B cell (primary cell): ENCODE measurements around the gene ICE2.
A peak's percentile ranks its signal among the peaks of the same experiment; 100 is the strongest.

ENCODE experiments used
- EZH2 ChIP-seq: IDR thresholded peaks from 2 replicates; pipeline ENCODE4 v1.6.1; 2012; ENCODE audit warnings: borderline replicate concordance, low read depth, mild to moderate bottlenecking, moderate library complexity, low read length; ENCODE audit not compliant: insufficient read depth, poor library complexity, severe bottlenecking
- TF ChIP-seq, protein P1 (sequence below): fragments of 200-600 bp; IDR thresholded peaks from one replicate; pipeline ENCODE4 v1.8.0; 2022; ENCODE audit warnings: antibody characterized with exemption, mild to moderate bottlenecking

DNA sequence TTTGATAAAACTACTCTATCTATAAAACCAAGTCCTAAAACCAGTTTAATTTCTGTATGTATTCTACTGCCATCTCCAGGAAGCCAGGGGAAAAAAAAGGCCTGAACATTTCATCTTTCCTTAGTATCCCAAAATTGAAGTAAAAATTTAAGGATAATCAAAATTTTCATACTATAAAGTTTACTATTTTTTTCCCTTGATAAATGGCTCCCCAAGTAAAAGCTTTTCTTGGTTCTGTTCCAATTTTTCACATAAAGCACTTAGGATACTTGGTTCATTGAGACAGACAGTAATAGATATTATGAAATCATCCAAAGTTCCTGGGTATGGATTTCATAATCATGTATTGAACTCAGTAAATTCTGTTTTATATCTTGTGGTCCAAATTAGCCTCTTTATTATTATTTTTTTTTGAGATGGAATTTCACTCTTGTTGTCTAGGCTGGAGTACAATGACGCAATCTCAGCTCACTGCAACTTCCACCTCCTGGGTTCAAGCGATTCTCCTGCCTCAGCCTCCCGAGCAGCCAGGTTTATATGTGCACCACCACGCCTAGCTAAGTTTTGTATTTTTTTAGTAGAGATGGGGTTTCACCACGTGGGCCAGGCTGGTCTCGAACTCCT, 34.5 kb downstream of the ICE2 start:
- TF ChIP-seq, protein P1, sequence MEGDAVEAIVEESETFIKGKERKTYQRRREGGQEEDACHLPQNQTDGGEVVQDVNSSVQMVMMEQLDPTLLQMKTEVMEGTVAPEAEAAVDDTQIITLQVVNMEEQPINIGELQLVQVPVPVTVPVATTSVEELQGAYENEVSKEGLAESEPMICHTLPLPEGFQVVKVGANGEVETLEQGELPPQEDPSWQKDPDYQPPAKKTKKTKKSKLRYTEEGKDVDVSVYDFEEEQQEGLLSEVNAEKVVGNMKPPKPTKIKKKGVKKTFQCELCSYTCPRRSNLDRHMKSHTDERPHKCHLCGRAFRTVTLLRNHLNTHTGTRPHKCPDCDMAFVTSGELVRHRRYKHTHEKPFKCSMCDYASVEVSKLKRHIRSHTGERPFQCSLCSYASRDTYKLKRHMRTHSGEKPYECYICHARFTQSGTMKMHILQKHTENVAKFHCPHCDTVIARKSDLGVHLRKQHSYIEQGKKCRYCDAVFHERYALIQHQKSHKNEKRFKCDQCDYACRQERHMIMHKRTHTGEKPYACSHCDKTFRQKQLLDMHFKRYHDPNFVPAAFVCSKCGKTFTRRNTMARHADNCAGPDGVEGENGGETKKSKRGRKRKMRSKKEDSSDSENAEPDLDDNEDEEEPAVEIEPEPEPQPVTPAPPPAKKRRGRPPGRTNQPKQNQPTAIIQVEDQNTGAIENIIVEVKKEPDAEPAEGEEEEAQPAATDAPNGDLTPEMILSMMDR: peak; percentile 30
- TF ChIP-seq EZH2: no peak
